DMS79 treated with DMSO at 0.1 percent for 48 hours (cell line): ENCODE results near the gene ATP5PB.
A peak's percentile ranks its signal among the peaks of the same experiment; 100 is the strongest.

ENCODE experiments used
- DNase-seq: peaks from one replicate; lab custom pipeline; 2025; lab: John Stamatoyannopoulos, UW

The ATP5PB gene, protein sequence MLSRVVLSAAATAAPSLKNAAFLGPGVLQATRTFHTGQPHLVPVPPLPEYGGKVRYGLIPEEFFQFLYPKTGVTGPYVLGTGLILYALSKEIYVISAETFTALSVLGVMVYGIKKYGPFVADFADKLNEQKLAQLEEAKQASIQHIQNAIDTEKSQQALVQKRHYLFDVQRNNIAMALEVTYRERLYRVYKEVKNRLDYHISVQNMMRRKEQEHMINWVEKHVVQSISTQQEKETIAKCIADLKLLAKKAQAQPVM

DNA sequence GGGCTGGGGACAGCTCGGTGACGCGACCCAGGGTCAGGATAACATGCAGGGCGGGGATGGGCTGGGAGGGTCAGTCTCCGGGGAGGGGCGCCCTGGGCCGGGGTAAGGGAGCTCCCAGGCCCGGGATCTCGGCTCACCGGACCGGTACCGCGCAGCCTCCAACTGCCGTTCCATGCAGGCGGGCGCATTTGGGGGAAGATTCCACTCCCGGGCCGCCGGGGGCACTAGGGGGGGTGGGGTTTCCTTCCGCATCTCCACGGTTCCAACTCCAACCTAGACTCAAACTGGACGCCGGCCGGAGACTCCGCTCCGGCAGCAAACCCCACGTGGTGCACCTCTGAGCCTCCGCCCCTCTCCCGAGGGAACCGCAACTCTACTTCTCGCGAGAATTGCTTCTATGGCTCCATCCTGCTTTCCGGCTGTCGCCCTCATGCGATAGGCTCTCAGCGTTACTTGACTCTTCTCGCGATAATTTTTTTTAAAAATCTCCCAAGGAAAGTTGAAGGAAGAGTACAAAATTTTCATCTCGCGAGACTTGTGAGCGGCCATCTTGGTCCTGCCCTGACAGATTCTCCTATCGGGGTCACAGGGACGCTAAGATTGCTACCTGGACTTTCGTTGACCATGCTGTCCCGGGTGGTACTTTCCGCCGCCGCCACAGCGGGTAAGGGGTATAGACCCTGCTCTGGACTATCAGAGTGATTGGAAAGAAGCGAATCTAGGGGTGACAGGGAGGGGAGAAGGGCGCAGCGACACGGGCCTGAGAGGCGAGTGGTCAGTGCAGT is at the start of gene ATP5PB, which contains the start of gene WDR77:
TSS of gene ATP5PB (plus strand) at position 547 of the 785 bp plus-strand sequence. CDS start at position 625, 78 bp downstream.
TSS of gene WDR77 (minus strand) at position 339 of the 785 bp plus-strand sequence. CDS start at position 252, 87 bp downstream.
- peak; percentile 98 for DNase-seq

DNA sequence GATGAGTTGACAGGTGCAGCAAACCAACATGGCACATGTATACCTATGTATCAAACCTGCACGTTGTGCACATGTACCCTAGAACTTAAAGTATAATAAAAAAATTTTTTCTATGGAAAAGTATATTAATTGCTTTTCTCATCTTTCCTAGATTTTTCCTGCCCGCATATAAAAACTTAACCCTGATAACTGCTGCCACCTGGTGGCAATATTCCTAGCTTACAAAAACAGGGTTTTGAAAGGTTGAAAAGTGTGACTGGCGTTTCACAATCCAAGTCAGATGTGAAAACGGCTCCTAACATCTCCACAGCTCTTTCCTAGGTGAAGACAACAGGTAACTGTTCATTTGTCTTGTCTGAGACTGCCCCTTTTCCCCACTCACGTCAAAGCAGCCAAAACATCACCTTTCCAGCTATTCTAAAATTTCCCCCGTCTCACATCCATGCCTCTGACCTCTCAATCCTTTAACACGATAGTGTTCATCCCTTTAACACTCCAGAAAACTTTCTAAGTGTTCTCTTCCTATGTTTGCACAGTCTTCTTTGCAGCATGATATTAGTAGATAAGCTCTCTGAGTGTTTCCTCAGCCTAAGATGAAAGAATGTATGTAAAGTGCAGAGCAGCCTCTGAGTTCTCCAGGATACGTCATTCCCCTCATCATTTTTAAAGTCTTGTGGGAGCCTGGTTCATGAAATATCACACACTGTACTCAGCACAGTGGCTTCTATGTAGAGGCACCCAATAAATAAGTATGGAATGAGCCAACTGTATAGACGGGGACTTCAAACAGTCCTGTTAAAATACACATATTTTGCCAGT is 49.3 kb upstream of the ATP5PB start:
- peak; percentile 61 for DNase-seq

DNA sequence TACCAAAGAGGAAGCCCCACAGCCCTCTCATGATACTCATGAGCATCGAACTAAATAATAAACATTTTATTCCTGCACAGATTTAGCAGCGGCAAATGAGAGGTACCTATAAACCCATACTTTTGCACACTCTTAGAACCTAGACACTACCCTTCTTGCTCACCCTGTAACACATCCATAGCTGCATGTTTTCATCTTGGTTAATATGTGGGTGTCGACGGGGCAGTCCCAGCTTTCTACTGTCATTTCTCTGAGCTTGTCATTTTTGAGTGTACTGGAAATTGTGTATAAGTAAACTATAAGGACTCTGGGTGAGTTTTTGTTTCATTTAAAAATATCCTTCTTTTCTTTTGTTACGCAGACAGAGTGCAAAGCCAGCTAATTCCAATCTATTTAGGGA is 47.2 kb upstream of the ATP5PB start:
- DNase-seq, result no peak

DNA sequence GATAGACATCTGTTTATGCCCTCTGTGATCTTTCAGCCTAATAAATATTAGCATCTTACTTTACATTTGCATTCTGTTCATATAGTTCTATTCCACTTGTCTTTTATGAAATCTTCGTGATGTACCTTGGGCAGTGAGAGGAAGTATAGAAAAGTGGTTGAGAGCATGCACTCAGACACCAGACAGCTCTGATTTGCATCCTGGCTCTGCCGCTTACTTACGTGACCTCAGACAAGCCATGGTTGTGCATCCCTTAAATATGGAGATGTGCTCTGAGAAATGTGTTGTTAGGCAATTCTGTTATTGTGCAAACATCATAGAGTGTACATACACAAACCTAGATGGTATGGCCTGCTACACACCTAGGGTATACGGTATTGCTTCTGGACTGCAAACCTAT is 44.7 kb upstream of the ATP5PB start:
- no peak for DNase-seq

DNA sequence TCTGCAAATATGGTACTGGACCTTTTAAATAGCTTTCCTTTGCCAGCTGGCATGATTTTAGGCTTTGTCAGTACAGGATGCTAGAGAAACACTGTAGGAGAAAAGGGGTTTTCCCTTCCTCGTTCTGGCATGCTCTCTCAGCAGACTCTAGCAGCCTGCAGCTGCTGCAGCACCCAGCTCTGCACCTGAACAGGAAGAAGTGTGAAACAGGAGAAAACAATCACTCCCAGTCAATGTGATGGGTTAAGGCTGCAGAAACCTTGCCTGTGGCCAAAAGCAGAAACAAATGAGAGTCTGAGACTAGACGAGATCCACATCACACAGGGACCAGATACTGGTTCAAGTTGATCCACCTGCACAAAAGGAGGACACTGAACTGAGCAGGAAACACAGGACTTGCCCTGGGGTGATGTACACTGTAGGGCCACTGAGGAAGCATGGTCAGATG is 42.9 kb upstream of the ATP5PB start:
- peak; percentile 5 for DNase-seq

GRCh38 chr1:111407301-111407700 is 42.0 kb upstream of the ATP5PB start:
- DNase-seq, result no peak

DNA sequence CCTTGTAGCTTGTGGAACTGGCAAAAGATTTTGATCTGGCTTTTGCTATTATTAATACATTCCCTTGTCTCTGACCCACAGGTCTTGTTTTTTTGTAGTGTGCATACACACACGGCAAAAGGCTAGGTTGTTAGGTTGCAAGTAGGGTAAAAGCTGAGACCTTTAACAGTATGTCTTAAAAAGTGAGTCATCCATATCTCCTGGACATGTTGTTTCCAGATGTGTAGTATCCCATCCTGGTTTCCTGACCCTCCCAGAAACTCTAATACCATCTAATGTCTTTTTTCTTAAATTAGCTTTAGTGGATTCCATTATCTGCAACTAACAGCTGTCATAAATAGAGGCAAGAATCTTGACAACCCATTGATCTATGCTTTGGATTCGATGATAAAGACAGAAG is 36.4 kb upstream of the ATP5PB start:
- DNase-seq, result no peak

DNA sequence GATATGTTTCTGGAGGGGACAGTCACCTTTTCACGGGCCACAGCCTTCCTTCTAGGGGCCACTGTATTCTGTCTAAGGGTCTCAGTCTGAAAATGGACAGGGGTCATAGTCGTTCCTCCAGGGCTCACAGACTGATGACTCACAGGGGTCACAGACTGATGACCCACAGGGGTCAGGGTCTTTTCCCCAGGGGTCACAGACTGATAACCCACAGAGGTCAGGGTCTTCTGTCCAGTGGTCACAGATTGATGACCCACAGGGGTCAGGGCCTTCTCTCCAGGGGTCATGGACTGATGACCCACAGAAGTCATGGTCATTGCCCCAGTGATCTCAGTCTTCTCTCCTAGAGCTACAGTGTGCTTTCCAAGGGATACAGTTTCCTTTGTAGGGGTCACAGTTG is 34.5 kb upstream of the ATP5PB start:
- no peak for DNase-seq

DNA sequence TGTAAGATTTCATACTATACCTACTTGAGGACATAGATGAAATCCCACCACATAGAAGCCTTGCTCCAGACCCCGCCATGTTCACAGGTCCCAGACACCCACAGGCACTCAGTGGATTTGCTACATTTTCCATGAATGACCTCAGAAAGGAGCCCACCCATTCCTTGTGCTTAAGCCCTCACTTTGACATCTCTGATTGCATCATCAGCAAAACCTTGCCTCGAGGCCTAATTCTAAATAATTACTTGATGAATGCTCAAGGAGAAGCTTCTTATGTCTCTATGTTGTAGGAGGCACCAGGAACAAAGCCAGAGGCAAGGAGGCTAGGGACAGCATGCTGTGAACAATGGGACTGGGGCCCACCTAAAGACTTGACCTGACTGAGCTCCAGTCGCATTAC is 33.8 kb upstream of the ATP5PB start:
- no peak for DNase-seq

- DNase-seq, result no peak
These were observed 31.5 kb upstream of the ATP5PB start for GRCh38 chr1:111417755-111418154.

DNA sequence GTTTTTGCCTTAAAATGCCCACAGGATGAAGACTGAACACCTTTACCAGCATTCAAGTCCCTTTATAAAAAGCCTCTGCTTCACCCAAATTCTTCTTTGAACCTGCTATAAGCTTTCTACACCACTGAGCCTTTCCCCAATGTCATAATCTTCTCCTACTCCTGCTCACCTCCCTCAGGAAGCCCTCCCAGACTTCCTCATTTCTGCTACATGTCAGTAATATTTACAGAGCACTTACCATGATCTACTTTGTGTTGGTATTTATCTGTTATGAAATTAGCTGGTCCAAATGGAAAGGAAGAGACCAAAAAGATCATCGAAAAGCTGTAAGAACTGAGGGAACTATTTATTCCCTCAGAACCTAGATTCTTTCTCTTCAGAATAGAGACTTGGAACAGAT is 30.2 kb upstream of the ATP5PB start:
- DNase-seq, result no peak

DNA sequence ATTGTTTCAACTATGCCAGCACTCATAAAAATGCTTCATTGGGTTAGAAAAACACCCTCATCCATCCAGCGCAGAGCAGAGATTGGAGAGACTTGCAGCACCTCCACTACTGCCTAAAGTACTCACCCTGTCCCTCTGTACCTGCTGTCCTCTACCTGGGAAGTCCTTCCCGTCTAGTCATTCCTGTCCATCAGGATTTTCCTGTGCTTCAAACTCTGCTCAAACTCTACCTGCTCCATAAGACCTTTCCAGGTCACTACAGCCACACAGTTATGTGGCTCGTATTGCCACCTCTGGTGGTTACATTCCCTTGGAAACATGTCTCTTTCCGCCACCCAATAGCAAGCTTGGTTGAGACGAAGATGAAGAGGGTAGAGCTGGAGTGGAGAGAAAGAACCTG is 28.9 kb upstream of the ATP5PB start:
- no peak for DNase-seq

DNA sequence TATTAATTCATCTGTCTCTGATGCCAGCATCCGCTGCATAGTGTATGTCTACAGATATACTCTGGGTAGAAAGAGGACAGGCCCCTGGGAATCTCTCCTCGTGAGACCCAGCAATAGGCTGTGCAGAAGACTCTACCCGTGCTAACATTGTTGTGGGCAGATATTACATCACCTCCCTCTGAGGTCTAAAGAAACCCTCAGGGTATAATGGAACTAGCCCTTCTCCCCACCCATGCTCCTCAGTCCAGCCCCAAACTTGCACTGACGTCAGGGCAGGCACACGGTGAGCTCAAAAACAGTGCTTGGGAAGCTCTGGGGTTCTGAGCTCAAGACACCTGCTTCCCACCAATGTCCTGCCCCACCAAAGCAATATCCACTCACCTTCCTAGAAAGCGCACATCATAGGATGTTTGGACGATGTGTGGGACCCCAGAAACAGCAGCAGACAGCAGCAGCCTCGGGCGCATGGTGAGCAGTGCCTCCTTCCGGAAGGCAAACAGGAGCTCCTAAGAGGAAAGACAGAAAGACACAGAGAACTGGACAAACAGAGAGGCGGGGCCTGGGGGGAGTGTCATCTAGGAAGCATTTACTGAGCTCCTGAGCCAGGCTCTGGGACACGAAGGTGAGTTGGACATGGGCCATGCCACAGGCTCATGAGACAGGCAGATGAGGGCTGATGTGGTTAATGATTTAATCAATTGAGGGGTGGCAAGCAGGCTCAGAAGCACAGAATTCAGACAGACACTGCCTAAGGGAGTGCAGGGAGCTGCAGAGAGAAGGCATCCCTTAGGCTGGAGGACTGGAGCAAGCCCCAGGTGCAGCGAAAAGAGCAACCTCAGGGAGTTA is 26.5 kb upstream of the ATP5PB start:
- peak; percentile 10 for DNase-seq

DNA sequence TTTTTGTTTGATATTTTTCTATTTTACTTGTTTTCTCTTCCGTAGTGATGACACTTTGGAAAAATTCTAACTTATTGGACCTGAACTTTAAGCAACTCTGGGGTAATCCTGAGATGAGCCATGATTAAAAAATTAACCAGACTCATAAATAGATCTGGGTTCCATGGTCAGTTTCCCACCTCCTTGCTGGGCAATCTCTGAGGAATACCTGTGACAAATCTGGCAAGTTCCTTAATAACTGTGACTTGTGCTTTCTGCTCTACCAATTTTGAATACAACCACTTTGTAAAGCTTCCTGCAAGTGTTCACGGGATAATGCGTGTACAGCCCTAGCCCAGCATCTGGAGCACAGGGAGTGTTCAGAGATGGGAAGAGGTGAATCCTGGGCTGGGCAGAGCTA is 25.0 kb upstream of the ATP5PB start:
- no peak for DNase-seq

- DNase-seq, result no peak
These were observed 12.5 kb upstream of the ATP5PB start for GRCh38 chr1:111436726-111437125.

DNA sequence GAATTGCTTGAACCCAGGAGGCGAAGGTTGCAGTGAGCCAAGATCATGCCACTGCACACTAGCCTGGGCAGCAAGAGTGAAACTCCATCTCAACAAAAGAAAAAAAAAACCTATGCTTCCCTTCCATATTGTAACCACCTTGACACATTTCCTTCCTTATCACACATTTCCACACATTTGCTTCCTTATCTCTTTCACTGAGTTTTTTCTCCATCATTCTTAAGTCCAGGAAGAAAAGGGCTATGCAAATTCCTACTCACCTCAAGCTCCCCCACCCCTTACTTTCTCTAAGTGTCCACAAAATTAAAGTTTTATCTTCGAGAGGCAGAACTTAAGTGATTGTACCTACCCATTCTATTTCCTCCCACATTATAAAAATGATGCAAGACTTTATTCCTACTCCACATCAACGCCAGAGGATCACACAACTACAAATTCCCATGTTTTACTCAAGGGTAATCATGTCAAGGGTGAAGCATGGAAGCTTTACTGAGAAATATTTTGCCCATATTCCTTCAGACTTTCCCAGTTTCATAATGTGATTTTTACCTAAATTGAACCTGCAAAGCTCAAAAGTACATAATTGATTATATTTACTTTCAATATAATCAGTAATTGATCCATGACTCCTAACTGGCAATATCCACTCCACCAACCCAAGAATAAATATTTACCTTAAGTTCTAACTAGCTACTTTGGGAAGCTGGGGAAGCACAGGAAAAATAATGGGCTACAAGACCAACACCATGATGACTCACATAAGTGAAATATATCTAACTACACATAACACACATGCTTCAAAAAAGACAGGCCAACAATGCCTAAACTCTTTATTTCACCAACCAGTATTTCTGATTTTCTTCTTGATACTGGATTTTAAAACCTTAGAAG is 9.6 kb upstream of the ATP5PB start:
- DNase-seq, result no peak

DNA sequence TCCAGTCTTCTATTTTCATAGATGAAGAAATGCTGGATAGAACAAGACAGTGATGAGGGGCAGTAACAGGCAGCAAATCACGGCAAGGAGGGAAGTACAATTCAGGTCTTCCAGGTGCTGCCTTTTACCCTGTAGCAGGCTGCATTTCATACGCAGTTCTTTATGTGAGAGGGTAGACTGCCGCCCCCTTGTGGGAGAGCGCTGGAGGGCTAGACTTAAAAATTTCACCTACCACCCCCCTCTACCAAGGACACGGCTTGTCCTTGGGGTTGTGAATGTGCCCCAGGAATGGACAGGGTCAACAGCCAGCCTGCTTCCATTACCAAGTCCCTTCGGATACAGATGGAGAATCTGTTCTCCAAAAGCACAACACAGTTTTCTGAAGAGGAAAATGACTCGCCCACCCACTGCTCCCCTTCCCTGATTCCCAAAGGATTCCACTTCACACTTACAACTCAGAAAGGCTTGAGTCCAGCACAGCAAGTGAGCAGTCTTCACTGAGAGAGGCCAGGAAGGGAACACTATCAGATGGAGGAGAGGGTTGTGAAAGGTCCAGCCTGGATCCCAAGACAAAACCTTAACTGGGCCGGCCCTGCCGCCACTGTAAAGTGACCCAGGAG is 7.6 kb upstream of the ATP5PB start:
- no peak for DNase-seq

- DNase-seq, result no peak
These were observed 6.8 kb upstream of the ATP5PB start for GRCh38 chr1:111442457-111442856.

GRCh38 chr1:111444031-111444430 is 5.2 kb upstream of the ATP5PB start:
- no peak for DNase-seq

DNA sequence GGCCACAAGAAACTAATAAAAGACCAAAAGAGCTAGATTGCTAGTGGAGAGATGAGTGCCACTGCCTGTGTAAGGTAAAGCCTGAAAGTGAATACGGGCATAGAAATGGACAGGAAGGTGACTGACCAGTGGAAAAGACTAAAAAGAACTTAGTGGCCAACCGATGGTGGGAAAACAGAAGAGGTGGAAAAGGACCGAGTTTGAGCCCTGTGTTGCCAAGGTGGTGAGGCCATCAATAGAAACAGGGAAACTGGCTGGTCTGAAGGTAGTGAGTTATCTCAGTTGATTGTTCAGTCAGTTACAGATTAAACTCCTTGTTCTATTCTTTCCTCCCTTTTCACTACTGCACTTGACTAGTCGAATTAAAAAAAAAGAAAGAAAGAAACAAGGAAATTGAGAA is 2.7 kb upstream of the ATP5PB start:
- no peak for DNase-seq
